Urothelium cell line (cell line): Measurements from ENCODE around the gene CKB.
"Not testable (repeated sequence)": the region's sequence is repeated elsewhere in the genome, so short reads cannot be mapped to it uniquely, and the experiment has no call there.

Experiments used
- DNase-seq: peaks from one replicate; pipeline ENCODE4 v3.0.0; 2011; ENCODE audit warnings: low spot score, mixed read lengths
- FAIRE-seq: peaks from 2 replicates; lab custom pipeline; 2011; peaks lifted over from hg19 to GRCh38; lab: Jason Lieb, UNC

Gene CKB

GRCh38 chr14:103528146-103528586 is 5.5 kb upstream of the CKB start:
- FAIRE-seq (no peak), DNase-seq (no peak)

DNA sequence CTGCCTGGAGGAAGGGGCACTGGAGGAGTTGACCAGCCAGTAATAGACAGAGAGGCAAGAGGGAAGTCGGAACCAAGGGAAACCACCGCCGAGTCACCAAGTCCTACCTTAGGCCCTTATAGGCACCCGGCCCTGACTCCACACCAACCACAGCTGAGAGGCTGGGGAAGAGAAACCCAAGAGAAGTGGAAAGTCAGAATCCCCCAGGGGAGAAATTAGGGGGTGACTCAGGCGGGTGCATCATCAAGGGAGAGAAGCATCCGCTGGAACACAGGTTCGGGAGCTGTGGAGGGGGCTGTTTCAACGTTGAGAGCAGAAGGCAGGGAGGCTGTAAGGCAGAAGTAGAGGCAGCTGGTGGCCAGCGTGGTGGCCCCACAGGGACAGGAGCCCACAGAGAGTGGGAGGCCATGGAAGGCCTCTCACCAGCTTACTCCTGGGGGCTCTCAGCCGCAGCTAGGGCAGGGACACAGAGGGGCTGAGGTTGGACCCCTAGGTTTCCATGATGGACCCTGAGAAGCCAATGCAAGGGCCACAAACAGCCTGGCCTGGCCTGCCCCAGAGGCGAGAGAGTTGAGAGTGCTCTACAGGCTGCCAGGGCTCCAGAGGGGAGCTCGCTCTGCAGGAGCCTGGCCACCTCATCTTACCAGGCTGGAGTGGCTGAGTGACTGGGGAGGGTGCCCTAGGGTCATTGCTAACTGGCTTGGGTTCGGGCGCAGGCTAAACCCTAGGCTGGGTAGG is 4.9 kb upstream of the CKB start:
- FAIRE-seq (no peak), DNase-seq (no peak)

DNA sequence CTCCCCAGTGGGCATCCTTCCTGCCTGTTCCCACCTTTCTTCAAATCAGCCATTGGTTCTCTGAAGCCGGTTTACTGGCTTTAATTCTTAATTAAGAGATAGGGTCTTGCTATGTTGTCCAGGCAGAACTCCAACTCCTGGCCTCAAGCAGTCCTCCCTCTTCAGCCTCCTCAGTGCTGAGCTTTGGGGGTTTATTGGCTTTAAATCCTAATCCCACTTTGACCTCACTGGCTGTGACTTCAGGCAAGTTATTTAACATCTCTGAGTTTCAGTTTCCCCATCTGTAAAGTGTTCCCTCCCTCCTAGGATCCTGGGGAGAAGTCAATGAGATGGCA is 4.3 kb upstream of the CKB start:
- FAIRE-seq (no peak), DNase-seq (no peak)

DNA sequence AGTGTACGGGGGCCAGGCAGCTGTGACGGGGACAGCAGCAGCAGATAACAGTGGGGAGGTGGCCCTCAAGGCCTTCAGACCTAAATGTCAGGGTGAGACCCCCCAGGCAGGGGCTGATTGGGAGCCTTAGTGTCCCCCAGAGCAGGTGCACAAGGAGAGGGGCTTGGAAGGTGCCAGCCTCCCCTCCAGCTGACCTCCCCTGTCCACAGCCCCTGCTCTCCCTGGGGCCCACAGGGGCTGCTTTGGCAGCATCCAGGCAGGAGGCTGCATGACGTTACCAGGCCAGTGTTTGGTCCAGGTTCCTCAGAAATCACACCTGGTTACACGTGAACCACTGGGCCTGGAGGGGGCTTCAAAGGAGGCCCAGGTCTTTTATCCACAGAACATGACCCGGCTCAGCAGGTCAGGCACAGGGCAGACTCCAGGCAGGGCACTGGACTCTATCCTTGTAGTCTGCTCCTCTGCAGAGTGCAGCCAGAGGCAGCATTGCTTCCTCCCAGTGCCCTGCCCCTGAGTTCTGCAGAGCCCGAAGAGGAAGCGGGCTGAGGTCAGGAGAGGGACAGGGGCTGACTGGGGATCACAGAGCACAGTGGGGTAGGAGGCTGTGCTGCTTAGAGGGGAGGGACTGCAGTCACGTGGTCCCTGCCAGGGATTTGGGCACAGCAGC is 3.8 kb upstream of the CKB start:
- FAIRE-seq (no peak), DNase-seq (no peak)

GRCh38 chr14:103525430-103526246 is 3.0 kb upstream of the CKB start:
- not testable (repeated sequence) for FAIRE-seq, DNase-seq

DNA sequence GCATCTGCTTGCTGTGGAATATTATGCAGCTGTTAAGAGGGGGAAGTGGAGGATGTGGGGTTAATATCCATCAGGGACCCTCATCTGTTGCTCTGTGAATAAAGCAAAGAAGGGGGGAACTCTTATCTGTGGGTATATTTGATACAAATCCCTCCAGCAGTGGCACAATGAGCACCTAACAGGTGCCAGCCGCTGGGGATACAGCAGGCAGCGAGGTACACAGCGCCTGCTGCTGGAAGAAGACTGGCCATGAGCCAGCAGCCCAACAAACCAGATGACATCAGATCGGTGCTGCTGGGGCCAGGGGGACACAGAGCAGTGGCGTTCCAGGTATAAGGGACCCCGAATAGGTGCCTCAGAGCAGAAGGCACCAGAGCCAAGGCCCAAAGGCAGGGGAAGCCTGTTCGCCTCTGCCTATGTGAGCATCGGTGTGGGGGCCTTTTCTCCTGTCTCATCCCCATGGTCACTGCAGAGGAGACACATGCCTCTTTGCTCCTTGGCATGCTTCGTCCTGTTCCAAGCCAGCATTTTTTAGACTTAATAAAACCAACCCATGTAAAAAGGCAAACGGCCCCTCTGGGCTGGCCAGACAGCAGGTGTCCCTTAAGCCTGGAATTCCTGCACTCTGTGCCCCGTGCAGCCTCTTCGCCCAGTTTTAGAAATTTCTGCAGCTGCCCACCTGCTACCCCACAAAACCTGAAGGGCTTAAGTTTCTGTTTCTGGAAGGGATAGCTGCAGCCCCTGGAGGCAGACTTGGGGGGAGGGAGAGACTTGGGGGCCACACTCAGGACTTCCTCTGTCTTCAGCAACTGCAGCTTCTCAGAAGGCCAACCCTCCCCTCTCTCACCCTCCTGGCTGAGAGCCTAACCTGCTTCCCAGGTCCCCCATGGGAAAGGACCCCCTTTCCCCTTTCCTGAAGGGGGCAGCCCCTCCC is 1.6 kb upstream of the CKB start:
- DNase-seq (no peak), FAIRE-seq (no peak)

DNA sequence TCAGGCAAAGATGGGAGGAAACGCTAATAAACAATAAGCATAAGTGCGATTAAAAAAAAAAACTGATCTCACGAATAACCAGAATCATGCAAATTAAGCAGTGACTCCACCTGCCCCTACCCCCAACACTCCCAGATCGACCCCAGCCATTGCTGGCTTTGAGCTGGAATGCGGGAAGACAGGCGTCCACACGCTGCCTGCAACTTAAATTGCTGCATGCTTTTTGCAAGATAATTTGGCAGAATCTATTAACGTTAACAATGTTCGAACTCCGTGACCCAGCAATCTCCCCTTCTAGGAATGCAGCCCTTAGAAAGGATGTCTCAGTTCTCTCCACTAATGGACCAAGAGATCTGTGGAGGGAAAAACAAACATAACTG is 935 bp upstream of the CKB start:
- DNase-seq (no peak), FAIRE-seq (no peak)

GRCh38 chr14:103521951-103522563 is 573 bp downstream of the CKB start:
- DNase-seq = no peak
- FAIRE-seq = no peak

DNA sequence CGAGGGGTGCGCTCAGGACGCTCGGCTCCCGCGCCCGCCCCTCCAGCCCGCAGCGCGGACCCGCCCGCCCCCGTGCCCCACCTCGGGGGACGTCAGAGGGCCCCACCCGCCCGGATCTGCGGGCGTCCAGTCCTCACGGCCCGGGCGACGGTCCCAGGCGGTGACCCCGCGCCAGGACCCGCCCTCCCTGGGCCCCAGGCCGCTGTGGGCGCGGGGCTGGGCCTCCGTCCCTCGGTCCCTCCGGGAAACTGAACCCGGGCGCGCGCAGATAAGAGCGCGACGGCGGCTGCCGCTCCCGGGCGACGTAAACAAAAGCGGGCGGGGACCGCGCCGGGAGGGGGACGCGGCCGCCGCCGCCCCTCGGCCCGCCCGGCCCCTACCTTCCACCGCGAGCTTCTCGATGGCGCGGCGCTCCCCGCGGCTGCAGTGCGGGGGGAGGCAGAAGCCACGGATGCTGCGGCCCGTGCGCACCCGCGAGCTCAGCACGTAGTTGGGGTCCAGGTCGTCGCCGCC is 1.1 kb downstream of the CKB start:
- DNase-seq (no peak), FAIRE-seq (no peak)

DNA sequence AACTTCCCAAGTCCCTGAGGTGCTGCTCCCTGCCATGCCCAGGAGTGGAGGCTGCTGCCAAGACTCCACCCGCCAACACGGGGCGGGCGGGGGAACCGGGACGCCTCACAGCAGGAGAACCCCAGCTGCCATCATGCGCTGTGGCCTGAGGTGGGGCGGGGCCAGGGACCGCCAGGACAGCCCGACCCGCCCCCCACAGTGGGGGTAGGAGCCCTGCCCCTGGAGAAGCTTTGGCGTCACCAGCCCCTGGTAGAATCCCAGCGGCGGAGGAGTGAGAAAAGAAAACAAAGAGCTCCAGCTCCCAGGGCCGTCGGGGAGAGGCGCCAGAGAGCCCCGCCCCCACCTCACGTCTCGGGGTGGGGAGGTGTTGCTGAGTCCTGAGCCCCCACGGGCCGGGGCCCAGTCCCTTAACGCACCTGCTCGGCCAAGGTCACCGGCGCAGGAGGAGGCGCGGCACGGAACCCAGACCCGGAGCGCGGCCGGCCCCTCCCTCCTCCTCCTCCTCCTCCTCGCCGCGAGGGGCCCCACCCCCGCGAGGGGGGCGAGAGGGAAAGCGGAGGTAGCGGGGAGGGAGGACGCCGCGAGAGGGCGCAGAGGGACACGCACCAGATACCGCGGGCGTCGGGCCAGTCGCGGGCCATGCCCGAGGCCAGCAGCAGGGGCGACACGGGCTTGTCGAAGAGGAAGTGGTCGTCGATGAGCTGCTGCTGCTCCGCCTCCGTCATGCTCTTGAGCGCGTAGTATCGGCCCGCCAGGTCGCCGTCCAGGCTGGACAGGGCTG is 1.8 kb downstream of the CKB start:
- DNase-seq (peak; percentile 88), FAIRE-seq (no peak)

GRCh38 chr14:103520269-103520656 is 2.4 kb downstream of the CKB start:
- DNase-seq (no peak), FAIRE-seq (no peak)

DNA sequence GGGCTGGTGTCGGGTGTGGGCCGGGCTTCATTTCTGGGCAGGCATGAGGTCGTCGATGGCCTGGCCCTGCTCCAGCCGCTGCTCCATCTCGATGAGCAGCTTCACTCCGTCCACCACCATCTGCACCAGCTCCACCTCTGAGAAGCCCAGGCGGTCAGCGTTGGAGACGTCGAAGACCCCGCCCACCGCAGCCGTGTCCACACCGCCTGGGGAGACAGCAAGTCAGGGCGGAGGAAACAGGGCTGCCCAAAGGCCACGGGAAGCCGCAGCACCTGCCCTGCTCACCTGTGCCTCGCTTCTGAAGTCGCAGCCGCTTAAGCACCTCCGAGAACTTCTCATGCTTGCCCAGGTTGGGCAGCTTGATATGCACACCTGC is 2.8 kb downstream of the CKB start:
- no peak for DNase-seq
- FAIRE-seq = no peak

DNA sequence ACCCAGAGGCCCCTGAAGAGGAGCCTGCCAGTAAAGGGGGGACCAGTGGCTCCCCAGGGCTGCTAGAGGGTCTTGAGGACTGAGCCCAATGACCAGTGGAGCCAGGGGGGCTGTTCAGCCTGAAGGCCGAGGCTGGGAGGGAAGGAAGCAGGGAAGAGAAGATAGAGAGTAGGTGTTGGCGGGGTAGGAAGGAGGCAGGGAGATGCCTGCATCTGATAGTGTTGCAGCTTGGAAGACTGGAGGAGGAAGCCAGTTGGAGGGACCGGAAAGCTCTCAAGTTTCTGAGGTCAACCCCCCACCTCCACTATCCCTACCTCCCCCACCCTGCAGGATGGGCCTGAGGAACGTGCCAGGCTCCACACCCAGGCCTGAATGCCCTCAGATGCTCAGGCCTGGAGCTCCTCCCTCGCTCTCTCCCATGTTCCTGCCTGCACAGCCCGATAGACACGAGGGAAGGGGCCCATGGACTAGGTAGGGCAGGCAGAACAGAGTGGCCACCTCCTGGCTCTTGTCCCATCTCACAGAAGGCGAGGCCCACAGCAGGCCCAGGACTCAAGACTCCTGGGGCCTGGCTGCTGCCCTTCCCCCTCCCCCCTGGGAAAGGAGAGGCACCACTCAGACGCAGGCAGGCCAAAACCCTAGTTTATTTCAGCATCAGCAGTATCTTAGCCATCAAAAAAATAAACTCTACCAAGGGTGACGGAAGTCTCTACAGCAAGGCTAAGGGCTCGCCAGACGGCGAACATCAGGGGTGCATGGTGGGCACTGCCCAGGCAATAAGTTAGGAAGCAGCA is 3.4 kb downstream of the CKB start:
- no peak for FAIRE-seq
- no peak for DNase-seq

DNA sequence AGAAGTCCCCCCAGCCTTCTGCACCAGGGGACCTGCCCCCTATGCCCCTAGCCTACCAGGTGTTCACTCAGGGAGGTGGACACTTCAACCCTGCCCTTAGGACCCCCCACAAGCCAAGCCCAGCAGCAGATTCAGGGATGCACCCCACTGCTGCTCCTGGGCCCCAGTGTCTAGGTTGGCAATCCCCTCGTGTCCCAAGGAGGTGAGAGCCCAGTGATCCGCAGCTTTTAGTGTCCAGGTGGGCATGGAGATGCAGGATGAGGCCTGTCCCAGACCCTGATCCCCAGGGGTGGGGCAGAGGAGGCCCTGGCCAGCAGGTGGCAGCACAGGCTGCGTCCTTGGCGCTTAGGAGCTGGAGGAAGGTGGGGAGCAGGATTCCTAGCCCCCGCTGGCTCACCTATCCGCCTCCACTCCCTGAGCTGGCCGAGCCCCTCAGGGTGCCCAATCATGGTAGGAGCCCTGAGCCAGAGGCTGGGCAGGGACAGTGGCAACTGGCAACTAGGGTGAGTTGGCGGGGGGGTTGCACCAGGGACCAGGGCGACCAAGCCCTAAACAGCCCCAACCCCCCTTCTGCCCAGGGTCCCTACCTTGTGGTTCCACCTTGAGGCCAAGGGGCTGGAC is 4.1 kb downstream of the CKB start:
- no peak for FAIRE-seq
- DNase-seq = peak; percentile 66

DNA sequence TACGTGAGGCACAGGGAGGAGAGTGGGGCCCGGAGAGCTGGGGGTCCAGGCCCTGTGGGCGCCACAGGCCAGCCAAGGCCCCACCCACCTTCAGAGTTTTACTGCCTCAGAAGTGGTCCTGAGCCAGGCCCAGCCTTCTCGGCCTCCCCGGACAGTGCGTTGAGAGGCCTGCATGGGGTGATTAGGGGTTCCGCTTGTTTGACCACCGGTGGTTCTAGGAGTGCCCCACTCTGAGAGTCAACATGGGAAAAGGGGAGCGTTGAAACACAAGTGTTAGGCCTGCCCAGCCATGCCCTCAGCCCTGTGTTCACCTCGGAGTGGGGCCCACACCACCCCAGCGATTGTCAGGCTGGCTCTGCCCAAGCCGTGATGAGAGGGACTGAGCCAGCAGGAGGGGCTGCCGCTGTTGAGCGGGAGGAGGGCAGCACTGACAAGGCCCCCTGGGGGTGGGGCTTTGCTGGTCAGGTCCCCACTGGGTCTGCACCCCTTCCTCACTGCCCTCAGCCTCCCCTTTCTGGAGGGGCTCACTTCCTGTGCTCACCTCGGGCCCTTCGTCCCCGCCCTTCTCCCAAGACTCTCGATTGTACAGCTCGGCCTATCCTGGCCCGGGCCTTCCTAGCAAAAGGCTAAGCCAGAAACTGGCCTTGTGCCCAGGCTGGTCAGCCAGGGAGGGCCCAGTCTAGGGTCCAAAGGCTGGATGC is 4.8 kb downstream of the CKB start:
- no peak for FAIRE-seq
- no peak for DNase-seq

DNA sequence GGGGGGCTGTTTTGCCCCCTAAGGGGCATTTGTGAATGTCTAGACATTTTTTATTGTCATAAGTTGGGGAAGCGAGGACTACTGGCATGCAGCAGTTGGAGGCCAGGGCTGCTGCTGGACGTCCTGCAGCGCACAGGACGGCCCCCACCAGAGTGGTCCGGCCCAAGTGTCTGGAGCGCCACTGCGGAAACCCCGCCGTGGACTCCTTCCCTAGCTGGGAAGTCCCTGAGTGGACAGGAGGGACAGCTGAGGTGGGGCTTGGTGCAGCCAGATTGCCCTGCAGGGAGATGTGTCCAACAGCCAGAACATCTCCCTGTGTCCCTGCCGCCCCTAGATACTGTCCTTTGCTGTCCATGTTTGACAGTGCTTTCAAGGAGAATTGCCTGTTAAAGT is 5.5 kb downstream of the CKB start:
- FAIRE-seq = no peak
- no peak for DNase-seq

DNA sequence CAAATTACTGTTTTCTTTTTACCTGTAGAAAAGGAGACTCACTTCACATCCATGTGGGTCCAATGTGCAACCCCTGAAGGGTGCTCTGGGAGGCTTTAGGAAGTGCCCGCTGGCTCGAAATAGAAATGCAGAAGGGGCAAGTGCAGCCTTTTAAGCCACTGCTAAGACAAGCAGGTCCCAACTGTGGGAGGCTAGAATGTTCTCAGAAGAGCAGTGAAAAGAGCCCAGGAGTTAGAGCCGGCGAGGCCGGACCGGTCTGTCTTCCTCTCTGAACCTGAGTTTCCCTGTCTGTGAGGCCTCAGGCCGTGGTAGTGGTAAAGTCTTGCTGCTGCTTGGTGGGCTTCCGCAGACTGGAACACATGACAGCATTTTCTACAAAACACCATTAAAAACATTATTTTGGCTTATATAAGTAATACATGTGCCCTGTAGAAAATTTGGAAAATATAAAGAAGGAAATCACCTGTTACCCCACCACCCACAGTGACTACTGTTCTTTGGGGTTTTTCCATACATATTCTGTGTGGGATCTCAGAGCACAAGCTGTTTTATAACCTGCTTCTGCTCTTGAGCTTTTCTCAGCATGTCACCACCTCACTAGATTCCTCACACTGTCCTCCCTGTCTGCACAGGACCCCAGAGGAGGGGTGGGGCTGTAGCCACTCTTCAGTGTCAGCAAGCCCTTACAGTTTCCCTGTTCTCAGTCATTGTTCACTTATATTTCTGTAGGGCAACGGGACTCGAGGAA is 6.0 kb downstream of the CKB start:
- FAIRE-seq (no peak), DNase-seq (no peak)
